Astrocyte (in vitro differentiated cells and primary cell): ENCODE results near the gene SMARCA2. TPM values are rescaled to one million over a fixed set of nuclear protein-coding genes. Genes with fewer than 3 reads are reported as not detected.

Experiments used
- DNase-seq: peaks from one replicate; pipeline ENCODE4 v3.0.0-alpha.2; 2010; ENCODE audit warnings: low read depth
- FAIRE-seq: peaks from 2 replicates; lab custom pipeline; 2011; peaks lifted over from hg19 to GRCh38; lab: Jason Lieb, UNC
- H2AFZ ChIP-seq: 2 replicates; pipeline ENCODE4 v1.6.0; 2012; ENCODE audit warnings: low read depth, low read length, inconsistent platforms
- H3K27ac ChIP-seq: 2 replicates; pipeline ENCODE4 v1.5.1; 2011; ENCODE audit warnings: low read depth, low read length, inconsistent platforms
- H3K27me3 ChIP-seq: 2 replicates; pipeline ENCODE4 v1.6.0; 2011; ENCODE audit warnings: low read length, inconsistent platforms; ENCODE audit not compliant: insufficient read depth
- H3K36me3 ChIP-seq: 2 replicates; pipeline ENCODE4 v1.5.1; 2011; ENCODE audit warnings: low read length, inconsistent platforms; ENCODE audit not compliant: insufficient read depth
- H3K4me1 ChIP-seq: 2 replicates; pipeline ENCODE4 v1.5.1; 2011; ENCODE audit warnings: low read length, inconsistent platforms; ENCODE audit not compliant: insufficient read depth
- H3K4me2 ChIP-seq: 2 replicates; pipeline ENCODE4 v1.6.0; 2012; ENCODE audit warnings: low read length, inconsistent platforms
- H3K4me3 ChIP-seq: 2 replicates; pipeline ENCODE4 v1.5.1; 2011; ENCODE audit warnings: low read depth, mild to moderate bottlenecking, low read length, inconsistent platforms; ENCODE audit not compliant: insufficient read depth
- H3K79me2 ChIP-seq: 2 replicates; pipeline ENCODE4 v1.6.0; 2012; ENCODE audit warnings: mild to moderate bottlenecking, low read length, inconsistent platforms; ENCODE audit not compliant: insufficient read depth
- H3K9ac ChIP-seq: 2 replicates; pipeline ENCODE4 v1.6.0; 2012; ENCODE audit warnings: mild to moderate bottlenecking, low read length, inconsistent platforms
- H3K9me3 ChIP-seq: 2 replicates; pipeline ENCODE4 v1.5.1; 2012; ENCODE audit warnings: low read depth, mild to moderate bottlenecking, low read length, inconsistent platforms; ENCODE audit not compliant: insufficient read depth
- H4K20me1 ChIP-seq: 2 replicates; pipeline ENCODE4 v1.6.0; 2012; ENCODE audit warnings: low read length, inconsistent platforms; ENCODE audit not compliant: insufficient read depth
- H3K27ac Mint-ChIP-seq: one replicate; pipeline ENCODE4 v1.8.0; 2021; ENCODE audit warnings: mild to moderate bottlenecking, mixed read lengths; ENCODE audit not compliant: unreplicated experiment
- H3K27me3 Mint-ChIP-seq: one replicate; pipeline ENCODE4 v1.8.0; 2021; ENCODE audit warnings: low read depth, mixed read lengths; ENCODE audit not compliant: unreplicated experiment
- H3K36me3 Mint-ChIP-seq: one replicate; pipeline ENCODE4 v1.8.0; 2021; ENCODE audit warnings: low read depth, mixed read lengths; ENCODE audit not compliant: unreplicated experiment
- H3K4me1 Mint-ChIP-seq: one replicate; pipeline ENCODE4 v1.8.0; 2021; ENCODE audit warnings: low read depth, mixed read lengths; ENCODE audit not compliant: unreplicated experiment
- H3K4me3 Mint-ChIP-seq: one replicate; pipeline ENCODE4 v1.8.0; 2021; ENCODE audit warnings: mild to moderate bottlenecking, moderate library complexity, mixed read lengths; ENCODE audit not compliant: unreplicated experiment
- H3K9me3 Mint-ChIP-seq: one replicate; pipeline ENCODE4 v1.8.0; 2021; ENCODE audit warnings: mild to moderate bottlenecking, mixed read lengths; ENCODE audit not compliant: unreplicated experiment
- CTCF ChIP-seq: IDR thresholded peaks from 2 replicates; pipeline ENCODE4 v1.5.1; 2011; ENCODE audit warnings: low read depth, mild to moderate bottlenecking, inconsistent platforms, low read length, moderate library complexity; ENCODE audit not compliant: insufficient read depth
- EZH2 ChIP-seq: IDR thresholded peaks from 2 replicates; pipeline ENCODE4 v1.6.1; 2012; ENCODE audit warnings: mild to moderate bottlenecking, low read length, inconsistent platforms; ENCODE audit not compliant: insufficient read depth
- total RNA-seq: library from RNA; stranded (reverse); gene quantifications from 2 replicates; pipeline ENCODE4 v1.2.1, GENCODE V29; 2021

The SMARCA2 gene
- total RNA-seq, 1 donor from 2014 or later: 54.2 TPM

GRCh38 chr9:2018162-2018643 lies 3.1 kb downstream of the SMARCA2 start:
- H3K27ac ChIP-seq: peak overlapping the region; percentile 74
- H2AFZ ChIP-seq: peak overlapping the region; percentile 96
- H3K4me1 ChIP-seq: peaks cover 7% of the 10 kb centered on the region
- Mint-ChIP-seq H3K4me1 (peaks cover 8% of the 10 kb centered on the region), H3K27me3 (peaks cover 2% of the 10 kb centered on the region), H3K9me3 (no peaks in the 10 kb centered on the region), H3K36me3 (no peaks in the 10 kb centered on the region), H3K27ac (peak overlapping the region; percentile 93), H3K4me3 (peak overlapping the region; percentile 98)
- no peak for FAIRE-seq
- TF ChIP-seq EZH2: no peak
- no peaks in the 10 kb centered on the region for H3K36me3 ChIP-seq
- H3K27me3 ChIP-seq: no peaks in the 10 kb centered on the region
- H3K79me2 ChIP-seq: peaks cover 56% of the 10 kb centered on the region
- peak overlapping the region; percentile 91 for H3K9ac ChIP-seq
- H3K4me2 ChIP-seq: peak overlapping the region; percentile 93
- DNase-seq: no peak
- peak overlapping the region; percentile 79 for H3K4me3 ChIP-seq
- peaks cover 24% of the 10 kb centered on the region for H4K20me1 ChIP-seq
- no peaks in the 10 kb centered on the region for H3K9me3 ChIP-seq

GRCh38 chr9:2018764-2019558 lies 3.8 kb downstream of the SMARCA2 start:
- Mint-ChIP-seq H3K27ac (peak overlapping the region; percentile 93), H3K27me3 (peaks cover 2% of the 10 kb centered on the region), H3K9me3 (no peaks in the 10 kb centered on the region), H3K4me3 (peak overlapping the region; percentile 98), H3K36me3 (no peaks in the 10 kb centered on the region), H3K4me1 (peaks cover 8% of the 10 kb centered on the region)
- no peaks in the 10 kb centered on the region for H3K27me3 ChIP-seq
- H3K9ac ChIP-seq: peak overlapping the region; percentile 91
- TF ChIP-seq EZH2 (no peak), CTCF (no peak)
- no peak for FAIRE-seq
- H3K36me3 ChIP-seq: no peaks in the 10 kb centered on the region
- H3K79me2 ChIP-seq: peaks cover 63% of the 10 kb centered on the region
- peak overlapping the region; percentile 79 for H3K4me3 ChIP-seq
- peaks cover 6% of the 10 kb centered on the region for H3K4me1 ChIP-seq
- H4K20me1 ChIP-seq: peaks cover 31% of the 10 kb centered on the region
- peak overlapping the region; percentile 93 for H3K4me2 ChIP-seq
- H3K9me3 ChIP-seq: no peaks in the 10 kb centered on the region
- no peak overlapping the region for H3K27ac ChIP-seq
- H2AFZ ChIP-seq: no peak overlapping the region
- no peak for DNase-seq

GRCh38 chr9:2019723-2020122 lies 4.6 kb downstream of the SMARCA2 start:
- Histone ChIP-seq H3K79me2 (peaks cover 71% of the 10 kb centered on the region), H3K9ac (no peak overlapping the region), H3K36me3 (no peaks in the 10 kb centered on the region), H3K4me3 (no peak overlapping the region), H4K20me1 (peaks cover 38% of the 10 kb centered on the region), H3K27me3 (no peaks in the 10 kb centered on the region), H3K4me1 (peaks cover 4% of the 10 kb centered on the region), H3K27ac (no peak overlapping the region), H3K4me2 (no peak overlapping the region), H2AFZ (no peak overlapping the region), H3K9me3 (no peaks in the 10 kb centered on the region)
- Mint-ChIP-seq H3K36me3 (no peaks in the 10 kb centered on the region), H3K27me3 (peaks cover 2% of the 10 kb centered on the region), H3K4me3 (no peak overlapping the region), H3K27ac (no peak overlapping the region), H3K4me1 (peaks cover 12% of the 10 kb centered on the region), H3K9me3 (peaks cover 2% of the 10 kb centered on the region)
- no peak for TF ChIP-seq EZH2
- no peak for TF ChIP-seq CTCF
- DNase-seq (no peak), FAIRE-seq (no peak)
